ACC112 (cell line): ENCODE results near the gene SPATS2L.

Experiments used
- H2AFZ ChIP-seq: fragments of 200-600 bp; sonication (generic); one replicate; pipeline ENCODE4 v1.6.0; 2017; ENCODE audit warnings: antibody characterized with exemption, low read length; ENCODE audit not compliant: unreplicated experiment
- H3K27ac ChIP-seq: fragments of 200-600 bp; sonication (generic); 2 replicates; pipeline ENCODE4 v1.5.1; 2014; ENCODE audit warnings: low read depth, mild to moderate bottlenecking, antibody characterized with exemption, low read length, moderate library complexity
- H3K27me3 ChIP-seq: fragments of 200-600 bp; sonication (generic); 2 replicates; pipeline ENCODE4 v1.6.1; 2014; ENCODE audit warnings: mild to moderate bottlenecking, antibody characterized with exemption, low read length, moderate library complexity, mixed read lengths; ENCODE audit not compliant: insufficient read depth
- H3K36me3 ChIP-seq: fragments of 200-600 bp; sonication (generic); 2 replicates; pipeline ENCODE4 v1.6.1; 2016; ENCODE audit warnings: mild to moderate bottlenecking, antibody characterized with exemption, low read length, moderate library complexity, mixed read lengths; ENCODE audit not compliant: insufficient read depth
- H3K4me1 ChIP-seq: fragments of 200-600 bp; sonication (generic); one replicate; pipeline ENCODE4 v1.6.1; 2016; ENCODE audit warnings: low read length, mixed read lengths; ENCODE audit not compliant: insufficient read depth, unreplicated experiment, control insufficient read depth
- H3K4me3 ChIP-seq: fragments of 200-600 bp; sonication (generic); 2 replicates; pipeline ENCODE4 v1.5.1; 2014; ENCODE audit warnings: mild to moderate bottlenecking, low read depth, low read length
- H3K79me2 ChIP-seq: fragments of 200-600 bp; sonication (generic); one replicate; pipeline ENCODE4 v1.6.0; 2016; ENCODE audit warnings: low read length; ENCODE audit not compliant: control insufficient read depth, unreplicated experiment, insufficient read depth

The SPATS2L gene

DNA sequence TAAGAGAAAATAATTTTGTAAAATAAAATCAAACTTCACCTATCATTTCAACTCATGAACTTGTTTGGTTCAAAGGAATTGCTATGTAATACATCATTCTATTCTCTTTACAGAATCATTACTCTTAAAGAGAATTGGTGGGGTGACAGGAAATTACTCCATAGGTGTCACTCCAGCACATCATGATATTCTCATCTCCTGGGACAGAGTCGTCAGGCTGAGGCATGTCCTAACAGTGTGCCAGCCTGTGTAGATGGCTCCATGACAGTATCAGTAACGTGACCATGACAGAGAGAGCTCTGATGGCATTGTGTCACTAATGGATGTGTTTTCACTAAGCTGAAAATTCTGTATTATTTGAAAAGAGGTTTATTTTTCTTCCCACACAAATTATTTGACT, 13.9 kb downstream of the SPATS2L start:
- Histone ChIP-seq H3K79me2 (peaks cover 87% of the 10 kb centered on the region), H3K27ac (peak overlapping the region; percentile 65), H3K4me3 (no peak overlapping the region), H3K4me1 (peaks cover 38% of the 10 kb centered on the region), H3K36me3 (no peaks in the 10 kb centered on the region), H3K27me3 (no peaks in the 10 kb centered on the region), H2AFZ (no peak overlapping the region)

DNA sequence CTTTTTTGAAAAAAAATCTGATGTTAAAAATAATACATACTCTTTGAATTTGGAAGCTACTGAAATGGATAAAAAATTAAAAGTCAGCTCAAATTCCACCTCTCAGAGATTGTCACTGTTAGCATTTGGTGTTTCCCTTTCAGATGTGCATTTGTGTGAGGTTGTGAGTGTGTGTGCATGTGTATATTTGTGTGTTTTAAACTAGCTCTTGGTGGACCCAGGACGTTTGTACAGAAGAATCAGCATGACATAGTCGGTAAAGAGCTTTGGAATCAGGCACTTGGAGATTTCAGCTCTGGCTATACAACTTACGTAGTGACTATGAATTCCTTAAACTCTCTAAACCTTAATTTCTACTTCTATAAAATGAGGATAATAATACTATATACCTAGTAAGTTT, 14.5 kb downstream of the SPATS2L start:
- no peaks in the 10 kb centered on the region for H3K27me3 ChIP-seq
- peaks cover 89% of the 10 kb centered on the region for H3K79me2 ChIP-seq
- H3K4me3 ChIP-seq = no peak overlapping the region
- no peaks in the 10 kb centered on the region for H3K36me3 ChIP-seq
- no peak overlapping the region; the same call in 1 of the 2 replicates for H3K27ac ChIP-seq
- peaks cover 32% of the 10 kb centered on the region for H3K4me1 ChIP-seq
- no peak overlapping the region for H2AFZ ChIP-seq

DNA sequence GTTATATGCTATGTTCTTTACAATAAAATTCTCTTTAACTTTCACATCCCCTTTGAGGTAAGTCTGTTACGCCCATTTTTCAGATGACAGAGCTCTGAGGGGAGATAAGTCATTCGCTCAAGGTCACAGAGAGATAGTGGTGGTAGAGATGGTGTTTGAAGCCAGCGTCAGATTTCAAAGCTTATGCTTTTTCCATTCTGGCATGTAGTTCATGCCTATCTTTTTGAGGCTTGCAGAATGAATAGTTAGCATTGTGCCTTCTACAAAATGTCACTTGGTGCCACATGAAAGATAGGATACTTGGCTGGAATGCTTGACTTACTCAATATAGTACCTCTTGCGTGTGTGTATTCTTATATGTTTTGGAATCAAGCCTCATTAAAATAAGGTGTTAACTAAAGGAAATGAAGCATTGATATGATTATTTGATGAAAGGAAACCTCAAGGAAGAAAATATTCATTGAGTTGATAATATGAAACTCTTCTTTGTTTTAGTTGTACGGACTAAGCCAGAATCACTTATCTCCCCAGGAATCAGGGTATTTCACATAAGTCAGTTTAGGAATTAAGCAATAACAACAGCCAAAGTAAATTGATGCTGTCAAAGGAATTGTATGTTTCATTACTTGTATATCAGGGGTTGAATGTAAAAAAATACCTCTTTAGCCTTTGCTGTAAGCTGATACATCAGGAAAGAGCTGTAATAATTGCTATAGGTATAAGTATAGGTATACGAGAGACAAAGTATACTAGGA, 15.5 kb downstream of the SPATS2L start:
- no peak overlapping the region for H3K27ac ChIP-seq
- no peaks in the 10 kb centered on the region for H3K36me3 ChIP-seq
- H3K4me3 ChIP-seq = no peak overlapping the region
- H3K79me2 ChIP-seq = peaks cover 86% of the 10 kb centered on the region
- peaks cover 22% of the 10 kb centered on the region for H3K4me1 ChIP-seq
- H3K27me3 ChIP-seq = no peaks in the 10 kb centered on the region
- H2AFZ ChIP-seq = no peak overlapping the region

DNA sequence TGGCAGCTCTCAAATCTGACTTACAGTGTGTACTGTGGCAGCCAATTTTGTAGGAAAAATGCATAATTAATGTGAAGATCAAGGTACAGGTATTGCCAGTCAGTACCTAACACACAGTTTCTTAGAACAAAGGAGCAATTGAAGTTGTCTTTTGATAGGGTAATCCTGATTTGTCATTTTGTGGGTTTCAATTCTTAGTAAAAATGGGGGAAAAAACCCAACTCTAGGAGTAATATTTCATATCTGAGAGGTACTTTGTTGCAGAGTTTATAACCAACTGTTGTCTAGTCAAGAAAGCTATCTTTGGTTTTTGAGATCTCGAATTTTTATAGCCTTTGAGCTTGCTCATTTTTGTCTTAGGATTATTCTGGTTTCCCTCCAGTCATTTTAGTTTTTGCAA, 16.1 kb downstream of the SPATS2L start:
- no peak overlapping the region for H3K4me3 ChIP-seq
- no peak overlapping the region for H3K27ac ChIP-seq
- peaks cover 85% of the 10 kb centered on the region for H3K79me2 ChIP-seq
- H3K36me3 ChIP-seq = no peaks in the 10 kb centered on the region
- H3K27me3 ChIP-seq = no peaks in the 10 kb centered on the region
- no peak overlapping the region for H2AFZ ChIP-seq
- H3K4me1 ChIP-seq = peaks cover 18% of the 10 kb centered on the region

DNA sequence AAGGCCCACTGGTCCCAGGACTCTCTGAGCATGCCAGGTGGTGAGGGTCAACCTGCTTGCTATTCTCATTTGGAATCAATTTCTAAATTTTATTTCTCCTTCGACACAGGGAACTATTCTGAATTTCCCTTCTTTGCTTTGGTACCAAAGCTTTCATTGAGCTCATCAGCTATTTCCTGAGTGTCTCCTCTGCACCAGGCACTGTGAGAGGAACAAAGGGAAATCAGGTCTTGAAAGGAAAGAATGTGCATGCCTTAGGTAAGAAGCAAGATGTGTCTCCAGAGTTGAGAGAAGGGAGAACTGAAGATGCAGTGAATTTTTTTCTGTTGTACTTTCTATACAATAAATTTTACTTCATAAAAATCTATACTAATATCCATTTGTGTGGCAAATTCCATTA, 17.9 kb downstream of the SPATS2L start:
- Histone ChIP-seq H3K27me3 (no peaks in the 10 kb centered on the region), H2AFZ (no peak overlapping the region), H3K79me2 (peaks cover 86% of the 10 kb centered on the region), H3K36me3 (no peaks in the 10 kb centered on the region), H3K27ac (no peak overlapping the region), H3K4me1 (peaks cover 10% of the 10 kb centered on the region), H3K4me3 (no peak overlapping the region)

DNA sequence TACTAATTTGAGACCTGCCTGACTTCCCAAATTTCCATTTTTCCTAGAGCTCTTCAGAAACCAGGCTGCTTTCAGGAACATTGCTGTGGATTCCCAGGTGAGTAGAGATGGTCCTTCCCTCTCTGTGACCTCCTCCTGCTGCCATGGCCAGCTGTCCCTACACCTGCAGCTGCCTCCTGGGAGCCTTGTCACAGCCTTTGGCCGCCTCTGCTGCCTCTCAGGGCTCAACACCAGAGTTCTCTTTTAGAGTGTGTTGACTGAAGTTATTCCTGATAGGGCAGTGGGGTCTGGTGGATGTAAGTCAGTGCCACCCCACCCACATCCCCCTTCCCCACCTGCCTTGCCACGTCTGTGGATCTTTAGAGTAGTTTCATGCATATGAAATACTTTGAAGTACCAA, 22.9 kb downstream of the SPATS2L start:
- H3K4me3 ChIP-seq = no peak overlapping the region
- H2AFZ ChIP-seq = no peak overlapping the region
- no peaks in the 10 kb centered on the region for H3K27me3 ChIP-seq
- peaks cover 73% of the 10 kb centered on the region for H3K79me2 ChIP-seq
- H3K36me3 ChIP-seq = peaks cover 6% of the 10 kb centered on the region; the same call in 1 of the 2 replicates
- H3K4me1 ChIP-seq = peaks cover 6% of the 10 kb centered on the region
- no peak overlapping the region for H3K27ac ChIP-seq

DNA sequence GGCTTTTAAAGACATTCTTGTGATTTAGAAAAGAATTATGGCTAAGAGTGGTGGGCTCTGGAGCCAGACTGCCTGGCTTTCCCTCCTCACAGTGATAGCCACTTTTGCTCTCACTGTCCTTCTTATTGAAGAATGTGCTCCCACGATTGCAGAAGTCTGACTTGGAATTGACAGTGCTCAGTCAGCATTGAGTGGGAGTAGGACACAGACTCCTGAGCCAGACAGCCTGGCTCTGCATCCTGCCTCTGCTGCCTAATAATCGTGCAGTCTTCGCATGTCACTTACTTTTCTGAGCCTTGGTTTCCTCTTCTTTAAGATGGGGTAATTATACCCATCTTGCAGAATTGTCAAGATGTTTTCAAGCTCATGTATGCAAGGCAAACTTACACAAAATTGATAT, 23.3 kb downstream of the SPATS2L start:
- Histone ChIP-seq H3K36me3 (peaks cover 6% of the 10 kb centered on the region; the same call in 1 of the 2 replicates), H2AFZ (no peak overlapping the region), H3K4me1 (peaks cover 6% of the 10 kb centered on the region), H3K4me3 (no peak overlapping the region), H3K27ac (no peak overlapping the region), H3K79me2 (peaks cover 70% of the 10 kb centered on the region), H3K27me3 (no peaks in the 10 kb centered on the region)

DNA sequence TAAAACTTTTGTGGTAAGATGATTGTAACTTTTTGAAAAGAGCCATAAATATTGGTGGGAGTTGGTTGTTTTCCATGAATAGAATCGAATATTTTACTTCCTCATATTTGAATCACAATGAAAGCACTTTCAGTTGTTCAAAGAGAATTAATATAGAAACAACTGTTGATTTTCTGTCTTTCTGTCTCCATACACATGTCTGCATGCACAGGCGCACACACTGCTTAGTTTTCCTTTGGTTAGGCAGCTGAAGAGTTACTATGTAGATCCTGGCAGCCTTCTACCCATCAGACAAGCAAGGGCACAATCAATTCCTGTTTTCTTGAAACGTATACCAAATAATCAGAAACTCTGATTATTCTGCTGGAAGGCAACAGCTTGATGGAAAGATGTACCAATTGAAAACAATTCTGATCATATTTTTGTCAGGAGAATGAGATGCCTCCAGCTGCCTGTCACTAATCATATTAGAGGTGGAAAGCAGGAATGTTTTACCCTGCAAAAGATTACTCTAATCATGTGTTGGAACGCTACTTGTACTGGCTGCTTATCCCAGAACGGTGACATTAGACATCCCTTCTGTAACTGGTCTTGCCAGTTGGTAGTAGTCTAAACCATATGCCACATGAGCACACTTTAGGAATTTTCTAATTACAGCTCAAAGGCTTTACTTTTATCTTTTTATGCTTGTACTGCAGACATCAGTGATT, 24.0 kb downstream of the SPATS2L start:
- Histone ChIP-seq H3K27ac (no peak overlapping the region), H3K79me2 (peaks cover 64% of the 10 kb centered on the region), H3K4me1 (peaks cover 6% of the 10 kb centered on the region), H2AFZ (no peak overlapping the region), H3K27me3 (no peaks in the 10 kb centered on the region), H3K4me3 (no peak overlapping the region), H3K36me3 (peaks cover 6% of the 10 kb centered on the region; the same call in 1 of the 2 replicates)

DNA sequence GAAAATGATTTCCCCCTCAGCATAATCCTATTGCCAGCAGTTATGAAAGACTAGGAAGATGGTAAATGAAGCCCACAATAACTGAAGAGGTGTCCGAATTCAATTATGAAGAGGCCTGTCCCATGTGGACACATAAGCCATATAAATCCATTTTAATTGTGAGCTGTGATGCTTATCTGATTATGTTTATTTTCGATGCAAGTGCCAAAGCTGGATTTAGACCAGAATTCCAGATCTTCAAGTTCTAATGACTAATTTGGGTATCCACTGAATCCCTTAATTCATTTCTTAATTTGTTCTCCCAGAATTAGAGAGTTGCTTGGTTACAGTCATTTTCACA, 24.5 kb downstream of the SPATS2L start:
- no peak overlapping the region for H3K4me3 ChIP-seq
- no peak overlapping the region for H3K27ac ChIP-seq
- peaks cover 62% of the 10 kb centered on the region for H3K79me2 ChIP-seq
- H3K4me1 ChIP-seq = peaks cover 12% of the 10 kb centered on the region
- no peak overlapping the region for H2AFZ ChIP-seq
- H3K36me3 ChIP-seq = peaks cover 6% of the 10 kb centered on the region; the same call in 1 of the 2 replicates
- no peaks in the 10 kb centered on the region for H3K27me3 ChIP-seq

DNA sequence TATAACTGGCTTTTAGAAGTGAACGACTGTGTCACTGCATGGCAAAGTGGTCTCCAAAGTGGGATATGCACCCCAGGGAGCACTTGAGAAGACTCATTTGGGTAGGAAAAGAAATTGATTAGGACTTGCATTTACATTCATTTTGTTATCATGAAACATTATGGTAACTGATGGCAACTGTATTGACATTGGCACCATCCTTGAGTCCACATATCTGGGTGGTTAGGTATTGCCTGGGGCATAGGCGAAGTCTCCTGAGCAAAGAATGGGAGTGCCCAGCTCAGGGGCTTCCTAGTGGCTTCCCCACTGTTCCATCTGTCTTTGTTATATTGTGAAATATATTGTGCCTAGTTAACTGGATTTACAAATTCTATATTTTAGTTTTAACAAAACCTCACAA, 29.2 kb downstream of the SPATS2L start:
- Histone ChIP-seq H3K4me1 (peaks cover 13% of the 10 kb centered on the region), H3K36me3 (peaks cover 6% of the 10 kb centered on the region; the same call in 1 of the 2 replicates), H3K79me2 (peaks cover 59% of the 10 kb centered on the region), H3K27me3 (no peaks in the 10 kb centered on the region), H2AFZ (no peak overlapping the region), H3K27ac (no peak overlapping the region), H3K4me3 (no peak overlapping the region)
